GM18868 (cell line): Measurements from ENCODE around the gene NKPD1.
A peak's percentile ranks its signal among the peaks of the same experiment; 100 is the strongest.

Source experiments
- ATAC-seq: cut with Tn5 transposase; IDR thresholded peaks from one replicate; pipeline ENCODE4 v1.9.1; 2021; ENCODE audit warnings: mild to moderate bottlenecking, moderate library complexity; ENCODE audit not compliant: unreplicated experiment

The NKPD1 gene

GRCh38 chr19:45141203-45141900, 19.4 kb downstream of the NKPD1 start:
- ATAC-seq: no peak

- no peak for ATAC-seq
Measured at GRCh38 chr19:45140533-45140932, 20.2 kb downstream of the NKPD1 start.

GRCh38 chr19:45140144-45140503, 20.7 kb downstream of the NKPD1 start:
- ATAC-seq: no peak

- ATAC-seq: no peak
Measured at GRCh38 chr19:45139286-45140143, 21.3 kb downstream of the NKPD1 start.

GRCh38 chr19:45138303-45138751, 22.5 kb downstream of the NKPD1 start:
- ATAC-seq: no peak

- ATAC-seq: peak; percentile 76
Measured at GRCh38 chr19:45137179-45137761, 23.5 kb downstream of the NKPD1 start.

GRCh38 chr19:45136507-45137178, 24.1 kb downstream of the NKPD1 start:
- ATAC-seq: peak; percentile 5

GRCh38 chr19:45135176-45135885, 25.5 kb downstream of the NKPD1 start:
- ATAC-seq: no peak

GRCh38 chr19:45133661-45134060, 27.1 kb downstream of the NKPD1 start:
- ATAC-seq: no peak

GRCh38 chr19:45130888-45131615, 29.7 kb downstream of the NKPD1 start:
- ATAC-seq: no peak

GRCh38 chr19:45130236-45130635, 30.5 kb downstream of the NKPD1 start:
- no peak for ATAC-seq

GRCh38 chr19:45128806-45129205, 32.0 kb downstream of the NKPD1 start:
- no peak for ATAC-seq

GRCh38 chr19:45128146-45128545, 32.6 kb downstream of the NKPD1 start:
- no peak for ATAC-seq

- ATAC-seq: no peak
Measured at GRCh38 chr19:45126654-45127053, 34.1 kb downstream of the NKPD1 start.

- ATAC-seq: no peak
Measured at GRCh38 chr19:45125975-45126493, 34.7 kb downstream of the NKPD1 start.

- ATAC-seq: no peak
Measured at GRCh38 chr19:45125360-45125759, 35.4 kb downstream of the NKPD1 start.

- ATAC-seq: no peak
Measured at GRCh38 chr19:45124021-45124420, 36.8 kb downstream of the NKPD1 start.

GRCh38 chr19:45123440-45123850, 37.3 kb downstream of the NKPD1 start:
- ATAC-seq: no peak

GRCh38 chr19:45122832-45123231, 38.0 kb downstream of the NKPD1 start:
- ATAC-seq: no peak
